Right kidney (tissue), 1 donor: ENCODE data around the gene ASB1.
"Not testable (repeated sequence)": the region's sequence is repeated elsewhere in the genome, so short reads cannot be mapped to it uniquely, and the experiment has no call there.

Experiments used
- DNase-seq: peaks from one replicate; pipeline ENCODE4 v3.0.0-alpha.2; 2016

ASB1 gene

GRCh38 chr2:238423561-238424312 lies 3.0 kb upstream of the ASB1 start:
- DNase-seq, result no peak

GRCh38 chr2:238424313-238424700 lies 2.4 kb upstream of the ASB1 start:
- no peak for DNase-seq

GRCh38 chr2:238425505-238425978 lies 1.2 kb upstream of the ASB1 start:
- no peak for DNase-seq

- no peak for DNase-seq
Measured at GRCh38 chr2:238425979-238426567, 654 bp upstream of the ASB1 start.

- DNase-seq, result no peak
Measured at GRCh38 chr2:238427435-238428162, 872 bp downstream of the ASB1 start.

- no peak for DNase-seq
Measured at GRCh38 chr2:238428866-238429265, 2.1 kb downstream of the ASB1 start.

- no peak for DNase-seq
Measured at GRCh38 chr2:238430781-238431180, 4.1 kb downstream of the ASB1 start.

GRCh38 chr2:238431456-238431855 lies 4.7 kb downstream of the ASB1 start:
- DNase-seq, result no peak

GRCh38 chr2:238433300-238433915 lies 6.7 kb downstream of the ASB1 start:
- no peak for DNase-seq

GRCh38 chr2:238433941-238434845 lies 7.5 kb downstream of the ASB1 start:
- no peak for DNase-seq

GRCh38 chr2:238434846-238435751 lies 8.4 kb downstream of the ASB1 start:
- no peak for DNase-seq

- no peak for DNase-seq
Measured at GRCh38 chr2:238435752-238436096, 9.0 kb downstream of the ASB1 start.

- no peak for DNase-seq
Measured at GRCh38 chr2:238438856-238439849, 12.4 kb downstream of the ASB1 start.

- no peak for DNase-seq
Measured at GRCh38 chr2:238439917-238440316, 13.2 kb downstream of the ASB1 start.

GRCh38 chr2:238440331-238440730 lies 13.6 kb downstream of the ASB1 start:
- DNase-seq, result no peak

- no peak for DNase-seq
Measured at GRCh38 chr2:238440767-238441166, 14.0 kb downstream of the ASB1 start.

- no peak for DNase-seq
Measured at GRCh38 chr2:238441262-238442114, 14.8 kb downstream of the ASB1 start.

GRCh38 chr2:238442257-238442656 lies 15.5 kb downstream of the ASB1 start:
- not testable (repeated sequence) for DNase-seq

- no peak for DNase-seq
Measured at GRCh38 chr2:238444242-238444641, 17.5 kb downstream of the ASB1 start.
